HCT116 (cell line): ENCODE measurements around the gene RAVER2. TPM values are rescaled to one million over a fixed set of nuclear protein-coding genes. Genes with fewer than 3 reads are reported as not detected.

ENCODE experiments used
- ATAC-seq: fragments of 200-7000 bp; cut with Tn5 transposase; 2 replicates; pipeline ENCODE4 v1.9.1; 2020; ENCODE audit warnings: mild to moderate bottlenecking, moderate library complexity
- BruUV-seq: library from RNA; stranded (reverse); fragments of 400-500 nt; replicated peaks from 2 replicates; lab custom pipeline; 2021; lab: Mats Ljungman, UMichigan
- CTCF ChIA-PET: fragments of 300-600 bp; sonication (Branson Sonifier 250); formaldehyde crosslinking; loops from one replicate; lab custom pipeline; 2021; ENCODE audit warnings: antibody characterized with exemption; lab: Charles Lee
- POLR2A ChIA-PET: fragments of 300-600, 350-600 bp; sonication (Branson Sonifier 250); formaldehyde crosslinking; loops from one replicate; lab custom pipeline; 2021; ENCODE audit warnings: antibody characterized with exemption; lab: Charles Lee
- RAD21 ChIA-PET, 2 experiments: fragments of 300-600 bp; sonication (Branson Sonifier 250); formaldehyde crosslinking; loops; one replicate each; lab custom pipeline; 2023; ENCODE audit warnings: low total read pairs in 2 of 2; ENCODE audit not compliant: uncharacterized antibody in 2 of 2, unreplicated experiment in 2 of 2, low non-redundant PET in 1 of 2; lab: Charles Lee
- DNase-seq: peaks from one replicate; pipeline ENCODE4 v3.0.0-alpha.2; 2010; ENCODE audit warnings: low read depth, low spot score
- H2AFZ ChIP-seq: fragments of 200-600 bp; shearing (Covaris generic), sonication (generic); 2 replicates; pipeline ENCODE4 v1.6.1; 2017; ENCODE audit warnings: low read depth, mixed run types, mixed read lengths, antibody characterized with exemption, low read length; ENCODE audit not compliant: poor library complexity, severe bottlenecking
- H3K27ac ChIP-seq: 2 replicates; pipeline ENCODE4 v1.5.1; 2012; ENCODE audit warnings: low read depth, low read length
- H3K27me3 ChIP-seq: fragments of 200-600 bp; sonication (generic); 2 replicates; pipeline ENCODE4 v1.6.1; 2016; ENCODE audit warnings: mixed run types, low read length, mixed read lengths; ENCODE audit not compliant: insufficient read depth
- H3K36me3 ChIP-seq, 2 experiments: fragments of 200-500 bp in 1 of 2; fragments of 200-600 bp in 1 of 2; sonication (Bioruptor generic) in 1 of 2; sonication (generic) in 1 of 2; 2 replicates each; pipeline versions ENCODE4 v1.5.1 to v1.6.1; 2014 to 2016; ENCODE audit warnings: low read length in 2 of 2, inconsistent platforms in 1 of 2, mixed read lengths in 1 of 2, mixed run types in 1 of 2; ENCODE audit not compliant: insufficient read depth in 2 of 2, control insufficient read depth in 1 of 2
- H3K4me1 ChIP-seq, 2 experiments: fragments of 200-600 bp in 1 of 2; sonication (generic) in 1 of 2; 2 replicates each; pipeline versions ENCODE4 v1.5.1 to v1.6.1; 2012 to 2017; ENCODE audit warnings: low read length in 2 of 2, inconsistent platforms in 1 of 2, mild to moderate bottlenecking in 1 of 2, mixed read lengths in 1 of 2, mixed run types in 1 of 2, moderate library complexity in 1 of 2; ENCODE audit not compliant: insufficient read depth in 2 of 2, control insufficient read depth in 1 of 2
- H3K4me2 ChIP-seq: fragments of 200-600 bp; sonication (generic); 2 replicates; pipeline ENCODE4 v1.6.1; 2017; ENCODE audit warnings: mixed run types, low read length, mixed read lengths
- H3K4me3 ChIP-seq, 2 experiments: fragments of 200-600 bp in 1 of 2; sonication (generic) in 1 of 2; replicated peaks in 1 of 2; 2 replicates each; pipeline ENCODE4 v1.5.1; 2011 to 2016; ENCODE audit warnings: low read length in 2 of 2, control low read depth in 1 of 2, low read depth in 1 of 2, mild to moderate bottlenecking in 1 of 2, mixed read lengths in 1 of 2, mixed run types in 1 of 2
- H3K79me2 ChIP-seq: fragments of 200-600 bp; sonication (generic); 2 replicates; pipeline ENCODE4 v1.6.1; 2017; ENCODE audit warnings: mild to moderate bottlenecking, mixed run types, low read length, moderate library complexity, mixed read lengths; ENCODE audit not compliant: insufficient read depth
- H3K9ac ChIP-seq: fragments of 200-600 bp; sonication (generic); 2 replicates; pipeline ENCODE4 v1.6.1; 2016; ENCODE audit warnings: low read length, mixed read lengths
- H3K9me2 ChIP-seq: fragments of 200-600 bp; sonication (generic), shearing (Covaris generic); 2 replicates; pipeline ENCODE4 v1.6.1; 2017; ENCODE audit warnings: mixed run types, mild to moderate bottlenecking, moderate library complexity; ENCODE audit not compliant: insufficient read depth
- H3K9me3 ChIP-seq, 2 experiments: fragments of 200-500 bp in 1 of 2; fragments of 200-600 bp in 1 of 2; sonication (Bioruptor generic) in 1 of 2; sonication (generic) in 1 of 2; 2 replicates each; pipeline ENCODE4 v1.6.1; 2014 to 2017; ENCODE audit warnings: low read length in 2 of 2, mixed read lengths in 2 of 2, inconsistent platforms in 1 of 2, low read depth in 1 of 2, mild to moderate bottlenecking in 1 of 2, mixed run types in 1 of 2, moderate library complexity in 1 of 2; ENCODE audit not compliant: control insufficient read depth in 1 of 2, insufficient read depth in 1 of 2
- H4K20me1 ChIP-seq: fragments of 200-600 bp; sonication (generic), shearing (Covaris generic); 2 replicates; pipeline ENCODE4 v1.6.1; 2017; ENCODE audit warnings: mixed run types, mild to moderate bottlenecking, moderate library complexity; ENCODE audit not compliant: insufficient read depth
- CEBPB ChIP-seq: IDR thresholded peaks from 2 replicates; pipeline ENCODE4 v1.6.1; 2012; ENCODE audit warnings: low read depth
- EZH2 ChIP-seq: fragments of 200-600 bp; sonication (generic); IDR thresholded peaks from 2 replicates; pipeline ENCODE4 v1.6.1; 2017; ENCODE audit warnings: antibody characterized with exemption, mixed run types
- EZH2phosphoT487 ChIP-seq: fragments of 200-600 bp; IDR thresholded peaks from 2 replicates; pipeline ENCODE4 v1.6.1; 2018; ENCODE audit warnings: antibody characterized with exemption, borderline replicate concordance
- FOSL1 ChIP-seq: IDR thresholded peaks from 2 replicates; pipeline ENCODE4 v1.6.1; 2012; ENCODE audit warnings: low read depth
- POLR2A ChIP-seq: IDR thresholded peaks from 2 replicates; pipeline ENCODE4 v1.7.0; 2011; ENCODE audit warnings: borderline replicate concordance; ENCODE audit not compliant: insufficient read depth, insufficient read length; ENCODE audit errors: extremely low read depth
- POLR2AphosphoS5 ChIP-seq: IDR thresholded peaks from 2 replicates; pipeline ENCODE4 v1.6.1; 2011; ENCODE audit warnings: mild to moderate bottlenecking, low read depth, low read length, moderate library complexity
- SRF ChIP-seq: IDR thresholded peaks from 2 replicates; pipeline ENCODE4 v1.6.1; 2012; ENCODE audit warnings: low read depth
- TCF7L2 ChIP-seq: IDR thresholded peaks from 2 replicates; pipeline ENCODE4 v1.7.0; 2011; ENCODE audit warnings: borderline replicate concordance, inconsistent platforms; ENCODE audit not compliant: insufficient read depth, insufficient read length; ENCODE audit errors: extremely low read depth
- YY1 ChIP-seq: IDR thresholded peaks from 2 replicates; pipeline ENCODE4 v1.6.1; 2011; ENCODE audit warnings: low read length, low read depth, moderate library complexity, mild to moderate bottlenecking; ENCODE audit not compliant: insufficient replicate concordance; ENCODE audit errors: extremely low read depth
- intact Hi-C: fragments of 100-400 bp; cut with micrococcal nuclease; formaldehyde crosslinking; loops from 2 replicates; pipeline ENCODE4 v1.10.0; 2022
- total RNA-seq: library from RNA; stranded (reverse); gene quantifications from one replicate; pipeline ENCODE4 v1.2.1, GENCODE V29; 2021; ENCODE audit not compliant: unreplicated experiment
- TF ChIP-seq, protein P1 (sequence below): IDR thresholded peaks from 2 replicates; pipeline ENCODE4 v1.6.1; 2012; ENCODE audit warnings: low read depth
- TF ChIP-seq, protein P2 (sequence below): IDR thresholded peaks from 2 replicates; pipeline ENCODE4 v1.6.1; 2012

RAVER2 gene
- total RNA-seq, 1 experiment from 2014 or later, result 23.2 TPM

DNA sequence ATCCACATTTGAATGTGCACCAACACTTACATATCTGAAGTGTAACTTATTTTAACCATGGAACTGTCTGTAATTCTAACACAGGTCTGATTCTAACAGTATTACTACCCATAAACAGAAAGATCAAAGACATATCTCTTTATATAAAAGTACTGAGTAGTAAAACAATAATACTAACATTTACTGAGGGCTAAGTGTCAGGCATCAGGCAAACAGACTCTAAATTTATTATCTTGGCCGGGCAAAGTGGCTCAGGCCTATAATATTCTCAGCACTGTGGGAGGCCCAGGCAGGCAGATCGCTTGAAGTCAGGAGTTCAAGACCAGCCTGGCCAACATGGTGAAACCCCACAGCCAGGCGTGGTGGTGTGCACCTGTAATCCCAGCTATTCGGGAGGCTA is 135.6 kb downstream of the RAVER2 start:
- no peaks in the 10 kb centered on the region for H4K20me1 ChIP-seq
- TF ChIP-seq FOSL1 (no peak), SRF (no peak), POLR2A (no peak)
- TF ChIP-seq, all 23 proteins: peak for 0
- Histone ChIP-seq H3K4me1 (no peaks in the 10 kb centered on the region), H2AFZ (no peak overlapping the region), H3K27ac (no peak overlapping the region), H3K27me3 (no peaks in the 10 kb centered on the region), H3K9ac (no peak overlapping the region), H3K4me2 (no peak overlapping the region), H3K9me2 (no peaks in the 10 kb centered on the region), H3K36me3 (no peaks in the 10 kb centered on the region; a peak in 1 of 4 replicates), H3K79me2 (no peaks in the 10 kb centered on the region), H3K9me3 (no peaks in the 10 kb centered on the region), H3K4me3 (no peak overlapping the region)
- ChIA-PET RAD21 (no interaction called here), CTCF (no interaction called here), POLR2A (no interaction called here)
- DNase-seq, result no peak
- no TSS peak for BruUV-seq
- no peak for ATAC-seq
- intact Hi-C loops, result no loop called here

DNA sequence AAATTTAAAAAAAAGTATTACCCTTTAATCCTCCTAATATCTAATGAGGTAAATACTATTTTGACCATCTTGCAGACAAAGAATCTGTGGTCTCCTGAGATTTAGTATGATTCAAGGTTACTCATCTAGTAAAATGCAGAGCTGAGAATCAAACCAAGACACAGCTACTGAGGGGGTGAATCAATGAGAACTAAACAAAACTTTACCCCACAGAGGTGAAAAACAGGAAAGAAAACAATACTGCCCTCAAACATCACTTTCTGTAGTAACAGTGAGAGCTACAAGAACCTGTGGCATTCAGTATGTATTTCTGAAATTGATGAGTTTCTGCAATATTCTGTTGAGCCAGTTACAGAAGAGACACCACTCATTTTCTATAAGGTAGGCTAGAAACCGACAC is 136.4 kb downstream of the RAVER2 start:
- H2AFZ ChIP-seq, result no peak overlapping the region
- H4K20me1 ChIP-seq, result no peaks in the 10 kb centered on the region
- no peaks in the 10 kb centered on the region for H3K9me2 ChIP-seq
- ChIA-PET RAD21 (no interaction called here), CTCF (no interaction called here), POLR2A (no interaction called here)
- ATAC-seq (no peak), DNase-seq (no peak)
- no TSS peak for BruUV-seq
- H3K9me3 ChIP-seq, result no peaks in the 10 kb centered on the region
- no peaks in the 10 kb centered on the region; a peak in 1 of 4 replicates for H3K36me3 ChIP-seq
- H3K9ac ChIP-seq, result no peak overlapping the region
- no peaks in the 10 kb centered on the region for H3K4me1 ChIP-seq
- no peaks in the 10 kb centered on the region for H3K27me3 ChIP-seq
- no peak overlapping the region for H3K27ac ChIP-seq
- H3K79me2 ChIP-seq, result no peaks in the 10 kb centered on the region
- H3K4me3 ChIP-seq, result no peak overlapping the region
- no peak overlapping the region for H3K4me2 ChIP-seq
- TF ChIP-seq, protein P1, sequence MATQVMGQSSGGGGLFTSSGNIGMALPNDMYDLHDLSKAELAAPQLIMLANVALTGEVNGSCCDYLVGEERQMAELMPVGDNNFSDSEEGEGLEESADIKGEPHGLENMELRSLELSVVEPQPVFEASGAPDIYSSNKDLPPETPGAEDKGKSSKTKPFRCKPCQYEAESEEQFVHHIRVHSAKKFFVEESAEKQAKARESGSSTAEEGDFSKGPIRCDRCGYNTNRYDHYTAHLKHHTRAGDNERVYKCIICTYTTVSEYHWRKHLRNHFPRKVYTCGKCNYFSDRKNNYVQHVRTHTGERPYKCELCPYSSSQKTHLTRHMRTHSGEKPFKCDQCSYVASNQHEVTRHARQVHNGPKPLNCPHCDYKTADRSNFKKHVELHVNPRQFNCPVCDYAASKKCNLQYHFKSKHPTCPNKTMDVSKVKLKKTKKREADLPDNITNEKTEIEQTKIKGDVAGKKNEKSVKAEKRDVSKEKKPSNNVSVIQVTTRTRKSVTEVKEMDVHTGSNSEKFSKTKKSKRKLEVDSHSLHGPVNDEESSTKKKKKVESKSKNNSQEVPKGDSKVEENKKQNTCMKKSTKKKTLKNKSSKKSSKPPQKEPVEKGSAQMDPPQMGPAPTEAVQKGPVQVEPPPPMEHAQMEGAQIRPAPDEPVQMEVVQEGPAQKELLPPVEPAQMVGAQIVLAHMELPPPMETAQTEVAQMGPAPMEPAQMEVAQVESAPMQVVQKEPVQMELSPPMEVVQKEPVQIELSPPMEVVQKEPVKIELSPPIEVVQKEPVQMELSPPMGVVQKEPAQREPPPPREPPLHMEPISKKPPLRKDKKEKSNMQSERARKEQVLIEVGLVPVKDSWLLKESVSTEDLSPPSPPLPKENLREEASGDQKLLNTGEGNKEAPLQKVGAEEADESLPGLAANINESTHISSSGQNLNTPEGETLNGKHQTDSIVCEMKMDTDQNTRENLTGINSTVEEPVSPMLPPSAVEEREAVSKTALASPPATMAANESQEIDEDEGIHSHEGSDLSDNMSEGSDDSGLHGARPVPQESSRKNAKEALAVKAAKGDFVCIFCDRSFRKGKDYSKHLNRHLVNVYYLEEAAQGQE, result no peak
- TF ChIP-seq SRF (no peak), FOSL1 (no peak), EZH2phosphoT487 (no peak), YY1 (no peak), TCF7L2 (no peak), EZH2 (no peak), CEBPB (no peak), POLR2AphosphoS5 (no peak)
- TF ChIP-seq, protein P2, sequence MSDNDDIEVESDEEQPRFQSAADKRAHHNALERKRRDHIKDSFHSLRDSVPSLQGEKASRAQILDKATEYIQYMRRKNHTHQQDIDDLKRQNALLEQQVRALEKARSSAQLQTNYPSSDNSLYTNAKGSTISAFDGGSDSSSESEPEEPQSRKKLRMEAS, result no peak
- intact Hi-C loops, result no loop called here
